ENCODE measurements around the gene PUSL1. TPM values are rescaled to one million over a fixed set of nuclear protein-coding genes. Genes with fewer than 3 reads are reported as not detected.

The PUSL1 gene
- total RNA-seq, 1 experiment from 2014 or later = 22.7 TPM

GRCh38 chr1:1260843-1261560 lies 47.4 kb upstream of the PUSL1 start:
- CTCF ChIA-PET = interaction anchor here (0.7 kb wide), 1 partner anchor 144 kb away, joined by 3 read pairs; no protein-coding TSS in a partner anchor
- no peaks in the 10 kb centered on the region for H3K4me1 Mint-ChIP-seq (ENCODE audit: low read depth, unreplicated experiment)
- H3K27me3 Mint-ChIP-seq (ENCODE audit: unreplicated experiment) = no peaks in the 10 kb centered on the region
- no peaks in the 10 kb centered on the region for H3K9me3 Mint-ChIP-seq (ENCODE audit: low read depth, unreplicated experiment)
- no peak for TF ChIP-seq CTCF (IDR thresholded peaks at IDR 0.05; ENCODE audit: unreplicated experiment)
- intact Hi-C loops (cut with micrococcal nuclease; ENCODE audit: unreplicated experiment) = no loop called here
- no peak overlapping the region for H3K4me3 Mint-ChIP-seq (ENCODE audit: low read depth, unreplicated experiment)
- H3K36me3 Mint-ChIP-seq (ENCODE audit: insufficient read depth, unreplicated experiment) = peaks cover 40% of the 10 kb centered on the region
- H3K27ac Mint-ChIP-seq (ENCODE audit: unreplicated experiment) = no peak overlapping the region
- DNase-seq = no peak
- no TSS peak for BruUV-seq (replicated peaks)

- CTCF ChIA-PET = no interaction called here
- no peaks in the 10 kb centered on the region for H3K9me3 Mint-ChIP-seq (ENCODE audit: low read depth, unreplicated experiment)
- no peak overlapping the region for H3K27ac Mint-ChIP-seq (ENCODE audit: unreplicated experiment)
Observed at GRCh38 chr1:1262071-1262470, 46.3 kb upstream of the PUSL1 start.

DNA sequence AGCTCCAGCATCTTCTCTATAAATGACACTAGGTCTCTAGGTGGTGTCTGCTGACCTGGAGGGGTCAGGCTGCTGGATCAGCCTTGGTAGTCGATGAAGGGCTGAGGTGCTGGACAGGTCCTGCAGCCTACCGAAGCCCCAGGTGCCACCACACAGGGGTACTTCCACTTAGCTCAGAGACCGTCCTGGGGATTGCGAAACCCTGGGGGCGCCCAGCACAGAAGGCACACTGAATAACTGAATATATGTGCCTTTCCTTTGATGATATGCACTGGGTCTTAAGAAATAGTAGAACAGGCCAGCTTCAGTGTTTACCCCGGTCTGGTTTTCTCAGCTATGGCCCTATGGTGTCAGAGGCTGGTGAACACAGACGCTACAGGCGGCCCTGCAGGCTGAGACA lies 45.6 kb upstream of the PUSL1 start:
- H3K27ac Mint-ChIP-seq (ENCODE audit: unreplicated experiment) = no peak overlapping the region
- no peak for DNase-seq
- no peak for TF ChIP-seq CTCF (IDR thresholded peaks at IDR 0.05; ENCODE audit: unreplicated experiment)
- H3K9me3 Mint-ChIP-seq (ENCODE audit: low read depth, unreplicated experiment) = no peaks in the 10 kb centered on the region
- intact Hi-C loops (cut with micrococcal nuclease; ENCODE audit: unreplicated experiment) = no loop called here
- H3K4me3 Mint-ChIP-seq (ENCODE audit: low read depth, unreplicated experiment) = no peak overlapping the region
- H3K27me3 Mint-ChIP-seq (ENCODE audit: unreplicated experiment) = no peaks in the 10 kb centered on the region
- CTCF ChIA-PET = no interaction called here
- no peaks in the 10 kb centered on the region for H3K4me1 Mint-ChIP-seq (ENCODE audit: low read depth, unreplicated experiment)
- no TSS peak for BruUV-seq (replicated peaks)
- peaks cover 40% of the 10 kb centered on the region for H3K36me3 Mint-ChIP-seq (ENCODE audit: insufficient read depth, unreplicated experiment)

More at GRCh38 chr1:1262071-1262470, 46.3 kb upstream of the PUSL1 start:
- no TSS peak for BruUV-seq (replicated peaks)
- Mint-ChIP-seq H3K36me3 (ENCODE audit: insufficient read depth, unreplicated experiment) (peaks cover 40% of the 10 kb centered on the region), H3K4me3 (ENCODE audit: low read depth, unreplicated experiment) (no peak overlapping the region), H3K4me1 (ENCODE audit: low read depth, unreplicated experiment) (no peaks in the 10 kb centered on the region), H3K27me3 (ENCODE audit: unreplicated experiment) (no peaks in the 10 kb centered on the region)
- no peak for DNase-seq
- intact Hi-C loops (cut with micrococcal nuclease; ENCODE audit: unreplicated experiment) = no loop called here
- no peak for TF ChIP-seq CTCF (IDR thresholded peaks at IDR 0.05; ENCODE audit: unreplicated experiment)

DNA sequence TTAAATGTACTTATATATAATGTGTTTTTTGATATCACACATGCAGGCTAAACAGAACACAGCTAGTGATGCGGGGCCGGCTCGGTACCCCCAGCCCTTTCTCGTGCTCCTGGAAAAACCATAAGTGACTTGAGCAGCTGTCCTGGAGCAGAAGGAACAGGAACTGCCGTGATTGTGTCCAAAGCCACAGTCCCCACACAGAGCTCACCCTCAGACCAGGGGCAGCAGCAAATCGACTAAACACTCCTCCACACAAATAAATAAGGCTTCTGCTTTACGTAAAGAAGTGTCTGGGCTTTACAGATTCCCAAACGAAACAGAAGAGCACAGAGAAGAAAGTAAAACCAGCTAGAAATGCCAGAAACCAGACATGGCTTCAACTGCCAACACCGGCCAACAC lies 44.4 kb upstream of the PUSL1 start:
- intact Hi-C loops (cut with micrococcal nuclease; ENCODE audit: unreplicated experiment) = no loop called here
- Mint-ChIP-seq H3K4me1 (ENCODE audit: low read depth, unreplicated experiment) (no peaks in the 10 kb centered on the region), H3K9me3 (ENCODE audit: low read depth, unreplicated experiment) (no peaks in the 10 kb centered on the region), H3K27me3 (ENCODE audit: unreplicated experiment) (no peaks in the 10 kb centered on the region), H3K27ac (ENCODE audit: unreplicated experiment) (no peak overlapping the region), H3K4me3 (ENCODE audit: low read depth, unreplicated experiment) (no peak overlapping the region), H3K36me3 (ENCODE audit: insufficient read depth, unreplicated experiment) (peaks cover 37% of the 10 kb centered on the region)
- TF ChIP-seq CTCF (IDR thresholded peaks at IDR 0.05; ENCODE audit: unreplicated experiment) = no peak
- BruUV-seq (replicated peaks) = no TSS peak
- CTCF ChIA-PET = no interaction called here
- DNase-seq = no peak

All from Calu3 (cell line).